RPMI8226 (cell line): ENCODE measurements around the gene DCAF4L1.
A peak's percentile ranks its signal among the peaks of the same experiment; 100 is the strongest.

ENCODE experiments used
- DNase-seq: peaks from one replicate; pipeline ENCODE4 v3.0.0-alpha.2; 2015

Gene DCAF4L1

DNA sequence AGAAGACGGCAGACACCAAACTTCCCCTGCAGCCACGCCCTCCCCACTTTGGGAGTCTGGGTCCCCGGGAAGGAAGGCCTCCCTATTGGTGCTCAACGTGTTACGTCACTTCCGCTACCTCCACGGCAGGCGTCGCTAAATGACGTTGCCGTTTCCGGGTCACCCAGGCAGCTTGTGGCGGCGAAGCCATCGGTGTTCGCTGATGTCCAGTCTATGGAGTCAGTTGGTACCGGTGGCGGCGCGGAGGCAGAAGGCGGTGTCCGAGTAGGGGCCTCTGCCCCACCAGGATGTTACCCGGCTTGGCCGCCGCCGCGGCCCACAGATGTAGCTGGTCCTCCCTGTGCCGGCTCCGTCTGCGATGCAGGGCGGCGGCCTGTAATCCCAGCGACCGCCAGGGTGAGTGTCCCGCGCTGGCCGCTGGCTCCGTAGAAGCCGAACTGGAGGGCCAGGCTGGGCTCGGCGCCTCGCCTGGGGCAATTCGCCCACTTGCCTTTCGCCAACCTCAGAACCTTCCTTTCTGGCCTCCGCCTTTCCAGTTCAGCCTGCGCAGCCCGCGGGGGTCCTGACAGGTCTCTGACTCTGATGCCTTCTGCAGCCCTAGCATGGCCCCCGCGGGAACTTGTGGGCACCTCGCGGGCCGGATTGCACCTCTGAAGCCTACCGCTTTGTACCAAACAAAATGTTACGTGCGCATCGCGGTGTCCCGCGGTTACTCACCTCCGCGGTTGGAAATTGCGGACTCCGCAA, 9.0 kb downstream of the DCAF4L1 start, which contains the start of gene SLC30A9:
Gene SLC30A9 (plus strand): TSS at position 166 of the 747 bp plus-strand sequence. CDS start 122 bp downstream, at position 288.
- DNase-seq, result peak; percentile 93

DNA sequence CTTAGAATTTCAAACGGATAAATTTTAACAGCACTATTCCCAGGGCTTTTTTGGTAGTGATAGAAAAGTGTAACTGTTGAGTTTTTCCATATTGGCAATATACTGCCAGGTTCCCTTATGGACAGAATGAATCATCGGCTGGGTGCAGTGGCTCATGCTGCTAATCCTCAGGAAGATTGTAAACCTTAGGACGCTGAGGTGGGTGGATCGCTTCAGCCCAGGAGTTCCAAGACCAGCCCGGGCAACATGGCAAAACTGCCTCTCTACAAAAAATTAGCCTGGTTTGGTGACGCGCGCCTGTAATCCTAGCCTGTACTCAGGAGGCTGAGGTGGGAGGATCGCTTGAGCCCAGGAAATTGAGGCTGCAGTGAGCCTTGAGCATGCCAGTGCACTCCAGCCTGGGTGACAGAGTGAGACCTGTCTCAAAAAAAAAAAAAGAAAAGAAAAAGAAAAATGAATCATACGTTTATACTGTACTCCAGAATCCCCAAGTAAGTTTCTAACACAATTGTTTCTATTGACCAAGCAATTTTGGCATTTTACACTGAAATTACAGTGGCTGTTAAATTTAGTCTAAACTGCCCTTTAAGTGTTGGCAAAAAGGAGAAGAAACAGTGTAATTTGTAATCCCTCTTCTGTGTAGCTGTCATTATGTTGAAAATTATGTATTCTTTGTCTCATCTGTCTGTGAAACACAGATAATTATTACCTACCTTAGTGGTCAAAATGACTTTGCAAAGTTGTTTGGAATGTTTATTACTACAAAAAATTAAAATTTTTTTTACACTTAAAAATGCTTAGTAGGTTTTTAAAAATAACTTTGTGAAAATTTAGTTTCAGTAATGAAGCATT, 10.6 kb downstream of the DCAF4L1 start:
- DNase-seq, result no peak

DNA sequence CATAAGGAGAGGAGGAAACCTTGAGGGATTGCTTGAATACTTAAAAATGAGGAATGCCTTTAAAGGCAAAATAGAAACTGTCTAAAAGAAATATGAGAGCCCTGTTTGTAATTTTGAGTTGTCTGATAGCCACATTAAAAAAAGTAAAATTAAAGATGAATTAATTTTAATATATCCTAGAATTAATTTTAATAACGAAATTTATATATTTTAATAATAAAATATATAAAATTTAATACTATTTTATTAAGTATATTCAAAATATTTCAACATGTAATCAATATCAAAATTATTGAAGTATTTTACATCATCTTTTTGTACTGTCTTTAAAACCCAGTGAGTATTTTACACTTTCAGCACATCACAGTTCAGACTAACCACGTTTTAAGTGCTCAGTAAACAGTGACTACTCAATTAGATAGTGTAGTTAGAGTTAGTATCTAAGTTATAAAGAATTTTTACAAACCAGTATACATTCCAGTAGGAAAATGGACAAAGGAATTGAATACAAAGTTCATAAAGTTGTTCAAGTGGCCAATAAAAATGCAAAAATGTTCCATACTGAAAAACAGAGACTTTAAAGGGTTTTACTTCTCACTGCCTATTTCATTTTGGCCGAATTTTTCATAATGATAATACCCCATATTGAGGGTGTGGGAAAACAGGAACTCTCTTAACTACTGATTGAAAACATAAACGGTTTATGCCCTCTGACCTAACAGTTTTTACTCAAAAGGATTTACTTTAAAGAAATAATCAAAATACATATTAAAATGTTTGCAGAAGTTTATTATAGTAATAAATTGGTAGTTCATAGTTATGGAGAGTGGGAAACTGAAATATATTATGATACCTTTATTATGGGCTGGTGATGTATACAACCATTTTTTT, 11.7 kb downstream of the DCAF4L1 start:
- no peak for DNase-seq

DNA sequence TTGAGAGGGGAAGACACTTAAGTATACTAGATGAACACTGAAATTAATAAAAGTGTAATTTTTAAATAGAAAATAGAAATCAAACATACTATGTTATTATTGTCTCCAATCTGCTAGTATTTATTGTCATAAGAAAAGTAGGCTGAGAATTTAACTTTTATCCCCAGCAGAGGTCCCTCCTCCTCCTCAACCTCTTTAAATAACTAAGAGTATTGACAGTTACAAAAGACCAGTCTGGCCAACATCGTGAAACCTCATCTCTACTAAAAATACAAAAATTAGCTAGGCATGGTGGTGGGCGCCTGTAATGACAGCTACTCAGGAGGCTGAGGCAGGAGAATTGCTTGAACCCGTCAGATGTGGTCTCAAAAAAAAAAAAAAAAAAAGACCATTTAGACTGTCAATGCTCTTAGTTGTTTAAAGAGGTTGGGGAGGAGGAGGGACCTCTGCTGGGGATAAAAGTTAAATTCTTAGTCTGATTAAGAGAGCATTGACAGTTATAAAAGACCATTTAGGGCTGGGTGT, 13.0 kb downstream of the DCAF4L1 start:
- DNase-seq, result no peak

DNA sequence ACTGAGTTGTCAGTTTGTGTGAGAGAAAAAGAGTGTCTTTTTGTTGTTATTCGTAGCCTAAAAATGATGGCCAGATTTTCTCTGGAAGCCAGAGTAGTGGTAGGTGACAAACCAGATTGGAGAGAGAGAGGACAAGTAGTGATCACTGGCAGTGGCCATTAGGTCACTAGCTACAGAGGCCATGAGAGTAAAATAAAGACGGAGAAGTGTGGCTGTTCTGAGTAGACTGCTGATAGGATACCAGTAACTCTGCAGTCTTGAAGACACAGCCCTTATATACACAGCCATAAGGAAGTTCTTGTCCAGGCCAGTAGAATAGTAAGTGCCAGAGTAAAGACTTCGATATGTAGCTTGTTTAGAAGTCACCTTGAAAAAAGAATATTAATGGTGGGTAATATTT, 16.5 kb downstream of the DCAF4L1 start:
- no peak for DNase-seq

DNA sequence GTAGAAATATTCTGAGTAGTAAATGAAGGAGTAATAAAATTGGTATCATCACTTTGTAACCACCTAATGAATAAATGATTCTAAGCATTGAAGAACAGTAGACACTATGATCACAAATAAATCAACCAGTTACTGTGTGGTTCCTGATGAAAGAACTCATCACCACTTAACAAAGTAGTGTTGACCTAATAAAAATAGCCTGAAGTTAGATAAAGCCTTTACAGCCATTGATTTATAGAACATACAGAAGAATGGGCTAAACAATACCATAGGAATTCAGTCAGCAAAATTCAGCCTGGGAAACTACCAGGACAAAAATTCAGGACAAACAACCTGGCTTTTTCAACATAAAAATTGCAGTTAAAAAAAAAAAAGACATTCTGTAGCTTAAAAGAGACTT, 17.8 kb downstream of the DCAF4L1 start:
- DNase-seq, result no peak

DNA sequence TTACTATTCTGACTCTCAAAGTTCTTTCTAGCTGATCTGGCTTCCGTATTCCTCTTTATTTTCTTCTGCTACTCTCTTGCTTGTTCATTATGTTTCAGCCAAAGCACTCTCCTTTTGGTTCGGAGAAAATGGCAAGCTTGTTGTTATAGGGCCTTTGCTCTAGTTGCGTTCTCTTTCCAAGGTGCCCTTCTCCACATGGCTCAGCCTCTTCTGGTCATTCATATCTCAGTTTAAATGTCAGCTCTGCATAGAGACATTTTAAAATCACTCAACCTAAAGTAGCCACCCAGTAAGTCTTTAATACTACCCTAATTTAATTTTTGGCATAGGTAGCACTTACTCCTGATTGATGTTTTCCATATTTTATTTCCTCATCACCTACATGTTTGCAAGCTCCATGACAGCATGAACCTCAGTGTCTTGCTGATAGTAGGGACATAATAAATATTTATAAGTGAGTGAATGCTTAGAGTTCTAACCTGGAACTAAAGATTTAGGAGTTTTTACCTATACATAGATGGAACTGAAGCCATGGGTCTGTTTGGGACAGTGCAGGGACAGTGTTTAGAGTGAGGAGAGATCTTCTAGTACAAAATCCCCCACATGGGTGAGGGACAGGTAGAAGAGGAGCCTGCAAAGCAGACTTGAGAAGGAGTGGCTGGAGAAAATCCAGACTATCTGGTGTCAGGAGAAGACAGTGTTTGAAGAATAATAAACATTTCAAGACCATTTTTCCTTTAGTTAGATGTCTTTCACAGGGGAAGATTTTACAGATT, 26.6 kb downstream of the DCAF4L1 start:
- no peak for DNase-seq

DNA sequence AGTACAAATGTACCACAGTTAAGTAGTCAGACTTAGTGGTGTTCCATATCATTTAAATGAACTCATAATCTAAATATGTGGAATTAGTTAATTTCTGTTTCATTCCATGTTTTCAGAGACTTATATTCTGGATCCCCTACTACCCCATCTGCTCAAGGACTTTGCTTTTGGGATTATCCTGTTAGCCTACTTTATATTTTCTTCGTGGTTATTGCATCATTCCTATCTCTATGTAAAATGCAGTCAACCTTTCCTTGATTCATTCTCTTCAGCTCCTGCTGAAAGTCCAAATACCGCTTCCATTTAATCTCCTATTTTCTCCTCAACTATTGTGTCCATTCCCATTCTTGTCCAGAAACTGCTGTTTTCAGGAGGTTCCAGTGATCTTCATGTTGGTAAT, 33.9 kb downstream of the DCAF4L1 start:
- no peak for DNase-seq

DNA sequence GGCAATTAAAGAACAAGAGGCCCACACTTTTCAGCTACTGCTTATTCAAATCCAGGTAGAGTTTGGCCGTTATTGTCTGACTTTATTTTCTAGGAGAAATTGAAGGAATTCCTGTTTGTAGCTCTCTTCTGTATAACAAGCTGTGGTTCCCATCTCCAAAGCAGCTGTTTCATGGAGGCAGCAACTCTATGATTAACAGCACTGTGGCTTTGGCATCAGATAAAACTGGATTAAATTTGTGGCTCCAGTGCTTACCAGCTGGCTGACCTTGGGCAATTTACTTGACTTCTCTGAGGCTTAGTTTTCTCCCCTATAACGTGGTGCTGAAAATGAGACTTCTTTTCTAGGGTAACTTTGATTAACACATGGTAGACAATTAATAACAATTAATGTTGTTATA, 36.9 kb downstream of the DCAF4L1 start:
- no peak for DNase-seq
